Rectal smooth muscle tissue (tissue), 1 donor: Measurements from ENCODE around the gene SUN1.
A peak's percentile ranks its signal among the peaks of the same experiment; 100 is the strongest.

Experiments
- H3K27ac ChIP-seq: one replicate; pipeline ENCODE4 v1.7.0; 2013; ENCODE audit warnings: low read depth, low read length, inconsistent platforms
- H3K27me3 ChIP-seq: one replicate; pipeline ENCODE4 v1.7.0; 2013; ENCODE audit warnings: low read length; ENCODE audit not compliant: control insufficient read depth, insufficient read depth
- H3K36me3 ChIP-seq: one replicate; pipeline ENCODE4 v1.7.0; 2013; ENCODE audit warnings: low read length; ENCODE audit not compliant: control insufficient read depth, insufficient read depth
- H3K4me1 ChIP-seq: one replicate; pipeline ENCODE4 v1.7.0; 2013; ENCODE audit warnings: low read length; ENCODE audit not compliant: control insufficient read depth, insufficient read depth
- H3K4me3 ChIP-seq: one replicate; pipeline ENCODE4 v1.7.0; 2013; ENCODE audit warnings: low read length
- H3K9ac ChIP-seq: one replicate; pipeline ENCODE4 v1.7.0; 2013; ENCODE audit warnings: low read length

SUN1 gene

DNA sequence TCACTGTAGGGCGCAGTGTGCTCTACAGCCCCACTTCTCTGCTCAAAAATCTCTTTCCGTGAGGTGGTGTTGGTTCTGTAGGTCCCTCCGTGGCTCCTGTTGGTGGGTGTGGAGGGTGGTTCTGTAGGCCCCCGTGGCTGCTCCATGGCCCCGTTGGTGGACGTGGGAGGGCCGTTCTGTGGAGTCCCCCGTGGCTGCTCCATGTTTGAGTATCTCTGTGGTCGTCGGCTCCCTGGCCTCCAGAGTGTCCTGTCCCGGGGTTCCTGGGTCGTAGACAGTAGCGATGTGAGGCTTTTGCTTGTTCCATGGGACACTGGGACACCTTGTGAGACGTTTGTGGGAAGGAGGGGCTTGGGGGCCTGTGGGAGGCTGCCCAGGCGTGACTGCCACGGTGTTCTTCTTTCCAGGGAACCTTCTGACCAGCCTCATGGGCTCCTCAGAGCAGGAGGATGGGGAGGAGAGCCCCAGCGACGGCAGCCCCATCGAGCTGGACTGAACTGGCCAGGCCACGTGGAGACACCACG, 62.7 kb downstream of the SUN1 start:
- no peak overlapping the region for H3K9ac ChIP-seq
- no peak overlapping the region for H3K27ac ChIP-seq
- H3K4me3 ChIP-seq = no peak overlapping the region
- H3K4me1 ChIP-seq = no peaks in the 10 kb centered on the region
- no peaks in the 10 kb centered on the region for H3K27me3 ChIP-seq
- peaks cover 61% of the 10 kb centered on the region for H3K36me3 ChIP-seq

DNA sequence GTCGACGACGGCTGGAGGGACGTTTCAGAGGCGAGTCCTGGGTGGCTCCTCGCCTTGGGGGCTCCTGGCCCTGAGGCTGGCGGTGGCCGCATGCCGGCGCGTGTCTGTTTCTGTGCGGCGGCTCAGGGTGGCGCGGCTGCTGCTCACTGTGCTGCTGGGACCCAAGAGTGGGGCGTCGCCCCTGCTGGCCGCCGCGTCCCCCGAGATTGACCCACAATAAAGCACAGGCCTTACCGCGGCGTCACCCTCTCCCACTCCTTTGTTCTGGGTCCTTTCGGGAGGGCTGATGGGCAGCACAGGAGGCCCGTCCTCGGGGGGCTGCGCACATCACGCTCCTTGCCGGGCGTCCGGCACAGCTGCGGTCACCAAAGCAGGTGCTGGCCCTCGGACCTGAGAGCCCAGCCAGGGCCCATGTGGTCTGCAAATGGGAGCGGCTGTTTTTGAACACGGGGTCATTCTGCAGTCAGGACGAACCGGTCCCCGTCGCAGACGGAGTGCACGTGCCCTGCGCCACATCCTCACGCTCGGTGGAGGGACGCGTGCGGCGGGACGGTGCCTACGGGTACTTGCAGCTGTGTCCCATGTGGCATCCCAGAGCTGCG, 63.3 kb downstream of the SUN1 start:
- no peak overlapping the region for H3K9ac ChIP-seq
- H3K27ac ChIP-seq = no peak overlapping the region
- H3K27me3 ChIP-seq = no peaks in the 10 kb centered on the region
- H3K4me1 ChIP-seq = no peaks in the 10 kb centered on the region
- H3K4me3 ChIP-seq = no peak overlapping the region
- peaks cover 62% of the 10 kb centered on the region for H3K36me3 ChIP-seq

DNA sequence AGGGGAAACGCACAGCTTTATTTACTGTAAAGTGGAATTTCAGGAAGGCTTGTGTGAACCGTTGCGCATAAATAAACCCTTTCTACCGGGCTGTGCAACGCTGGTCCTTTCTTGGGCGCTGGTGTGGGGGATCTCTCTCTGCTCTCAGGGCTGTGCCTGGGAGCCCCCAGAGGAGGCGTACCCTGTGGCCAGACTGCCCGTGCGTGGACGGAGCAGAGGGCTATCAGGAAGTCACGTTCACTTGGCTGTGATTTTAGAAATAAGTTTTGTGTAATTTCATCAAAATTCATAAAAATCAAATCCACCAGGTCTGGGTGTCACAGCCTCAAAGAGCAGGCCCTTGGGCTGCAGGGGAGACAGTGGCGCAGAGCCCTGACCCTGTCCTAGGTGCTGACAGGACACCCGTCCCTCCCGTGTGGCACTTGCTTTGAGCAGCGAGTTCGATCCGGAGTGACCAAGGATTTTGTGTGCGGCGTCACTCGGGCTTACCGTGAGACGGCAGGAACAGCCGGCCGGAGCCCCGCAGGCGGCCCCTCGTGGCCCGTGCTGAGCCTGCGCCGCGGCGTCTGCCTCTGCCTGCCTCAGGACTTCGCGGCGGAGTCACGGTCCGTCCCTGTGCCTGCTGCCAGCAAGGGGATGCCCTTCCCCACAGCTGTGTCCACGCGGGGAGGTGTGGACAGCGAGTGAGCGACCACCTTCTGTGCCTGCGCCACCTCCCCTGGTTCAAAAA, 64.2 kb downstream of the SUN1 start:
- no peaks in the 10 kb centered on the region for H3K27me3 ChIP-seq
- no peak overlapping the region for H3K9ac ChIP-seq
- H3K27ac ChIP-seq = no peak overlapping the region
- no peak overlapping the region for H3K4me3 ChIP-seq
- peaks cover 54% of the 10 kb centered on the region for H3K36me3 ChIP-seq
- H3K4me1 ChIP-seq = no peaks in the 10 kb centered on the region

DNA sequence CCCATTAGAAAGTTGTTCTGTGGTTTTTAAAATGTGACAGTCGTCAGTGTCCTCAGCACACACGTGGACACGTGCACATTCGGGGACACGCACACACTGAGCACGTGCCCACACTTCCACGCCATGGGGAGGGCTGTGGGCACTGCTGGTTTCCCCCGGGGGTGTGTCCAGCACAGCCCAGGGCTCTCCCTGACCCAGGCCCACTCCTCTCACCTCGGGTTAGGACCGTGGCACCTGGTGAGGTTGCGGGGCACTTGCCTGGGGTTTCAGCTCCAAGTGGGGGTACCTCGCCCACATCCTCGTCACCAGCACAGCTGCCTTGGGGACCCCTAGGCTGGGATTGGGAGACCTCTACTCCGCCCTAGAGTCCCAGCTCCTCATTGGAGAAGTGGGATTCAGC, 64.8 kb downstream of the SUN1 start:
- Histone ChIP-seq H3K27me3 (no peaks in the 10 kb centered on the region), H3K36me3 (peaks cover 48% of the 10 kb centered on the region), H3K27ac (no peak overlapping the region), H3K4me3 (no peak overlapping the region), H3K4me1 (no peaks in the 10 kb centered on the region), H3K9ac (no peak overlapping the region)

DNA sequence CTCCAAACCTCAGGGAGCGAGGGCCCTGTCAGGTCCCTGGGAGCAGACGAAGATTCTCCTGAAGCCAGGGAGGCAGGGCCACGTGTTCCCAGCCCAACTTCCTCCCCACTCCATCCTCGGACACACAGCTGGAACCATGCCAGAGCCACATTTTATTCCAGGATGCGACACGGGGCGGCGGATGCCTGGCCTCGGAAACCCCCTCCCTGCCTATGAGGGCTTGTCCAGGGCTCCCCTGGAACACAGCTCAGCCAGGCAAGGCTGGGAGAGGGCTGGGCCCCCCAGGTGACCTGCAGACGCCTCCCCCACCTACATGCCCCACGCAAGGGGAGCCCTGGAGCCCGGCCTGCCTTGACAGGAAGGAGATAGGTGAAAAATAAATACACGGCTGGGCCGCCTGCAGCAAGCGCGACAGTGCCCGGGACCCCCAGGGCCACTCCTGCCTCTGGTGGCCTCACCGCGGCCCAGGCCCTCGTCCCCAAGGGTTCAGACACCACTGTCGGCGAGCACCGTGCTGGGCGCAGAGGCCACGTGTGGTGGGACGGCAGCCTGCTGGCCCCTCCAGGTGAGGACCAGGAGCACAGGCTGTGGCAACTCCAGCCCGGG, 65.6 kb downstream of the SUN1 start:
- Histone ChIP-seq H3K36me3 (peaks cover 43% of the 10 kb centered on the region), H3K27ac (no peak overlapping the region), H3K27me3 (no peaks in the 10 kb centered on the region), H3K4me3 (no peak overlapping the region), H3K4me1 (no peaks in the 10 kb centered on the region), H3K9ac (no peak overlapping the region)

DNA sequence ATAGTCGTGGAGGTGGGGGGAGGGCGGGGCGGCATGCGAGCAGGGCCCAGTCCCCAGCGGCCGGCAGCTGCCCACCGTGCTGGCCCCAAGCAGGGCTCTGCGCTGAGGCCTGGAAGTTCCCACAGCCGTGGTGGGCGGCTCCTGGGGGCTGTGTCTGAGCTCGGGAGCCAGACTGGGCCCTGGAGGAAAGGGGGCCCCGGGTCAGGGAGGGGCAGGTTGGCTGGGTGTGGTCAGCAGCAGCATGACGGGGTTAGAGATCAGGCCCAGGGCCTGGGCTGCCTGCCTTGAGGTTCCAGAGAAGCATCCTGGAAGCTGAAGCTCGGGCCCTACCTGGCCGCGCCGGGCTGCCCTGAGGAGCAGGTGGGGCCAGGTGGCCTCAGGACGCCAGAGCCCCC, 66.2 kb downstream of the SUN1 start:
- Histone ChIP-seq H3K36me3 (peaks cover 41% of the 10 kb centered on the region), H3K27me3 (no peaks in the 10 kb centered on the region), H3K27ac (no peak overlapping the region)

DNA sequence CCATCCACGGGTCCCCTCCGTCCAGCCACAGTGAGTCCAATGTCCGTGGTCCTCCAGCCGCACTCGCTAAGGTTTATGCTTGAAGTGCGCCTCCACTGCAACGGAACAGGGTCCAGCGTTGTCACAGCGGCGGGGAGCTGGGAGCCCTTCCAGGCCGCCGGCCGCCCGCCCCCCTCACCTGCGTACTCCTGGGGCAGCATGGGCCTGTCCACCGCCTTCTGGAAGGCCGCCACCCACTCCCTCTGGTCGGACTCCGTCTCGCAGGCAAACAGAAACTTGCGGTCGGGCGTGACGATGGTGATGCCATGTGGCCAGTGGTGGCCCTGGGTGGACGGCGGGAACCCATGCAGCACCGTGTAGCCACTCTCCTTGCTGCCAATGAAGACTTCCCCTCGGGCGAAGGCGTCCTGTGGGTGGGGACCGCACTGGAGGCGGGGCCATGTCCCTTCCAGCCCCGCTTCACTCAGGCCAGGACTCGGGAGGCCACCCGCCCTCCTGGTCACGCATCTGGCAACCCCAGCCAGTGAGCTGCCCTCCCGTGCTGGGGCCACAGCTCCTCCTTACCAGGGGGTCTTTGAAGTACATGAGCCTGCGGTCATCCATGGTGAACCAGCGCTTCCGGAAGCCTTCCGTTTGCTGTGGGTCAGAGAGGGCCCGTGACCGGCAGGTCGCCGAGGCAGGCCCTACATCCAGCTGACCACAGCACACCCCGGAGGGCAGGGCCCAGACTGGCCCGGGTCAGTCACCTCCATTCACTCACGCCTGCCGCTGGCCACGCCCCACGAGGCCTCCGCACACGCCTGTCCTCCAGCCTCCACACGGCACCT, 66.8 kb downstream of the SUN1 start:
- no peak overlapping the region for H3K9ac ChIP-seq
- H3K27ac ChIP-seq = no peak overlapping the region
- H3K4me1 ChIP-seq = no peaks in the 10 kb centered on the region
- no peaks in the 10 kb centered on the region for H3K27me3 ChIP-seq
- peaks cover 34% of the 10 kb centered on the region for H3K36me3 ChIP-seq
- H3K4me3 ChIP-seq = no peak overlapping the region

More for the DNA sequence above, 66.2 kb downstream of the SUN1 start:
- H3K9ac ChIP-seq = no peak overlapping the region
- H3K4me1 ChIP-seq = no peaks in the 10 kb centered on the region
- no peak overlapping the region for H3K4me3 ChIP-seq

DNA sequence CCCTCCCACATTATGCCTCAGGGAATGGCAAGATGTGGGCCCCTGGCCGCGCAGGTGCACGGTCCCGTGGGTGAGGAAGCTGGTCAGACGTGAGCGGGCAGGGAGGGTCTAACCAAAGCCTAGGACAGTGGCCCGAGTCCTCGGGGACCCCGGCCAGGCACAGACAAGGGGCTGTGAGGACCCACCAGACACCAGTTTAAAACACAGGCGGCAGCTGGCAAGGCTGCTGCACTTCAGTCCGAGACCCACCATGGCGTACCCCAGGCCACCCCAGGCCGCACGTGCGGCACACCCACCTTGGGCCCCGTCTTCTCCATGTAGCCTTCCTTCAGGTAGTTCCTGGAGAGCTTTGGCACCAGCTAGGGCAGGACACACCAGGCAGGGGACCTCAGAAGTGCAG, 67.5 kb downstream of the SUN1 start:
- Histone ChIP-seq H3K4me3 (no peak overlapping the region), H3K27ac (no peak overlapping the region), H3K9ac (no peak overlapping the region), H3K27me3 (no peaks in the 10 kb centered on the region), H3K4me1 (no peaks in the 10 kb centered on the region), H3K36me3 (peaks cover 30% of the 10 kb centered on the region)

DNA sequence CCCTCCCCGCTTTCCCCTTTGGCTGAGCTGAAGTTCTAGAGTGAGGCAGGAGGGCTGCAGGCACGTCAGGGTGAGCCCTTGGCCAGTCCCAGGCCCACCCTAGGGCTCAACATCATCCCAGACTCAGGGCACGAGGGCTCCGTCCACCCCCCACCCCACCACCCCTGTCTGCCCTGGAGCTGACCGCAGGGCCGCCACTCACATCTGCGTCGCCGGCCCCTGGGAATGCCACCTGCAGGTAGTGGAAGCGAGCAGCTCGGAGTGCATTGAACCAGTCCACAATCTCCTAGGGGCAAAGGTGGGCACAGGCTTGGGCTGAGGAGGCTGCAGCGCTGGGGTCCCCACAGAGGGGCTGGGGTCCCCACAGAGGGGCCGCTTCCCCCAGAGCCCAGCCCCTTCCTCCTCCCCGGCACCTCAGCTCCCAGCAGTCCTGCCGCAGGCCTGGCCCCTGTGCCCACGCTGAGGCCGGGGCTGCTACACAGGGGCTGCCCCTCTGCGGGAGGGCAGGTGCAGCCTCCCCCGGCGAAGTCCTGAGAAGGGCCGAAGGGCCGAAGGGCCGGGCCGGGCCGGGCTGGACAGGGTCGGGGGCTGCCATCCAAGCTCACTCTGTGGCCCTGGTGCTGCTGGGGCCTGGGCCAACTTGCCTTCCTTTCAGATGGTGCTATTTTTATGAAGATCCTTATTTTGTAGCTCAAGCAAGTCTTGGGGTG, 68.2 kb downstream of the SUN1 start:
- no peak overlapping the region for H3K9ac ChIP-seq
- no peaks in the 10 kb centered on the region for H3K4me1 ChIP-seq
- no peak overlapping the region for H3K4me3 ChIP-seq
- H3K27ac ChIP-seq = no peak overlapping the region
- peaks cover 24% of the 10 kb centered on the region for H3K36me3 ChIP-seq
- H3K27me3 ChIP-seq = no peaks in the 10 kb centered on the region

DNA sequence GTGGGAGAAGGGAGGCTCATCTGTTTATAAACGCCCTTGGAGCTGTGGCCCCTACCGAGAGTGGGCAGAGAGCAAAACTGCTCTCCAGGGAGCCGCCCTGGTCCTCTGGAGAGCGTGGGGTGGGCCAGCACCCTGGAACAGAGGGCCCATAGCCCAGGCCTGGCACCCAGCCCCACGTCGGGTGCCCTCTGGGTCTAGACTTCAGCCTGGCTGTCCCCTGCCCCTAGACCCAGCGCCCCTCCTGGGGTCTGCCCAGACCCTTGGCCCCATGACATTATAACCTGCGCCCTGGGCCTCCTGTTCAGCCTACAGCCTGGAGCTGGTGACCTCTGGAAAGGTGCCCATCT, 68.7 kb downstream of the SUN1 start:
- no peaks in the 10 kb centered on the region for H3K27me3 ChIP-seq
- no peaks in the 10 kb centered on the region for H3K4me1 ChIP-seq
- peaks cover 22% of the 10 kb centered on the region for H3K36me3 ChIP-seq
- H3K27ac ChIP-seq = no peak overlapping the region
- H3K4me3 ChIP-seq = peak overlapping the region; percentile 15
- H3K9ac ChIP-seq = no peak overlapping the region

DNA sequence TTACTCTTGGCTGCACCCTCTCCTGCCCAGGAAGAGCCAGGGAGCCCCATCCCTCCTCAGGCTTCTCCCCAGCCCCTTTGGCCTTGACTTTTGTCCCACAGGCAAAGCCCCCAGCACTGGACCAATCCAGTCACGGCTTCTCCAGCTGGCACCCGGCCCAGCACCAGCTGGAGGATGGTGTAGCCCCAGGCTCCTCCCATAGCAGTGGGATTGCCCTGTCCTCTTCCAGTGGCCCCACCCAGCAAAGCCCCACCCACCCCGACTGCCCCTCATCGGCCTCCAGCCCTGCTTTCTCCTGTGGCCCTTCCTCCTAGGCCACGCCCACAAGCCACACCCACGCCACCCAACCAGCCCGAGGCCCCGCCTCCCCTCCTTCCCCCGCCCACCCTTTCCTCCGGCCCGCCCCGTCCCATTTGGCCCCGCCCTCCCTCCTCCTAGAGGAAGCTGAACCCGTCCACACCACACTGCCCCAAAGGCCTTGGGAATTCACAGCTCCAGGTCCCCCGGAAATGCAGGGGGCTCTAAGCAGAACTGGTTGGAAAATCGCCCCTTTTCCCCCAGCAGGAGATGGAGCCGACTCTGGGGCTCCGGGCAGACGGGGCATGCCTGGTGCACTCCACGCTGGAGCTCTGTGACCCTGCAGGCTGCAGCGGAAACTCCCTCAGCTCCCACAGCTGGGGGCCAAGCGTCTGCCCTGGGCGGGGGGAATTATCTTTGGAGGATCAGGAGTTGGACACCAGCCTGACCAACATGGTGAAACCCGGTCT, 69.3 kb downstream of the SUN1 start:
- Histone ChIP-seq H3K36me3 (peaks cover 16% of the 10 kb centered on the region), H3K27me3 (no peaks in the 10 kb centered on the region), H3K4me3 (peak overlapping the region; percentile 15), H3K27ac (no peak overlapping the region), H3K9ac (no peak overlapping the region), H3K4me1 (no peaks in the 10 kb centered on the region)
